ENCODE data around the gene LRP1B. TPM values are rescaled to one million over a fixed set of nuclear protein-coding genes. Genes with fewer than 3 reads are reported as not detected.

LRP1B gene
- total RNA-seq, 1 experiment from 2014 or later: 0.52 TPM

DNA sequence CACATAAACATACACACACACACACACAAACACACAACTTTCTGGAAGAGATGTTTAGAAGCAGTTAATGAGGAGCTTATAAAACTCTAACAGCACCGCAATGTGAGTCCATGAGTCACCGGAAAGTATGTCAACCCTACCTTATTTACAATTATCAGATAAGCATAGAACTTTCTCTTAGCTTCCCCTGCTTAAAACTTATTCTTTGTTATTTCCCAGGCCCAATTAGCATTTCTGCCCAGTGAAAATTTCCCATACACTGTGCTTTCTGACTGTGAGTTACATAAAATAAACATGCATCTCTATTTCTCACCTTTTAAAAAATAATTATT is 737.6 kb downstream of the LRP1B start:
- ChIA-PET CTCF (no interaction called here), POLR2A (interaction anchor here (0.6 kb wide), 2 partner anchors 12 to 30 kb away, joined by 3 read pairs; no protein-coding TSS in a partner anchor)
- H3K9me3 Mint-ChIP-seq: 0 out of 2 replicates have a peak, but pooled peaks cover 3% of the 10 kb centered on the region
- DNase-seq (ENCODE audit: low spot score) (no peak), ATAC-seq (no peak)
- H3K4me3 Mint-ChIP-seq: no peak overlapping the region
- H3K36me3 Mint-ChIP-seq: no peaks in the 10 kb centered on the region
- no peaks in the 10 kb centered on the region for H3K4me1 Mint-ChIP-seq
- TF ChIP-seq NFE2L1 (CRISPR knock-in tag; IDR thresholded peaks at IDR 0.05): no peak
- no peak overlapping the region for H3K27ac Mint-ChIP-seq
- H3K27me3 Mint-ChIP-seq (ENCODE audit: low read depth): no peaks in the 10 kb centered on the region

DNA sequence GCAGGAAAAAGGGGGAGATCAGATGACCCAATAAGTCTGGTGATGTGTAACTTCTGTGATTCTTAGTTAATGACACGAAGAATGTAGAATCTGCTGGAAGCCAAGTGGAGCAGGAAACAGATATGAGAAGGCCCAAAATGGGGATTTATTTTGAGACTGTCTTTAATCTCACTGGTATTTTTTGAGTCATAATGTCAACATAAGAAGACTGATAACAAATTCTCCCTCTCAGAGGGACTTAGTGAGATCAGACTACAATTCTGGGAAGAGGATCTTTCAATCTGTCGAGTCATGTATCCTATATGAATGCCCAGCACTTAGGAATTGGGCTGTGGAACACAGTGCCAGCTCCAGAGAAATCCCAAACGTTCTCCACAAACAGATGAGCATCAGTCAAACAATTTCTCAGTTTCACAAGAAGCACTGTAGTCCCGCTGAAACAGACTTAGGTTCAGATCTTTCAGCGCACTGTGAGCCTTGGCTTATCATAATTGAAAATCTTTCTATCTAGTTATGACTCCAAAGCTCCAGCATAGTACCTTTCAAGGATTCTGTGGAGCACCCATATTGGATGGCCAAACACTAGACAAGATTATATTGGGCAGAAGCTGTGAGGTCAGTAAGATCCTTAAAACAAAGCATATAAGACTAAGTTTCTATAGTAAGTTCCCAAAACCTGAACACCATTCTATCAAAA is 738.2 kb downstream of the LRP1B start:
- ChIA-PET CTCF (no interaction called here), POLR2A (interaction anchor here (0.6 kb wide), 2 partner anchors 11 to 30 kb away, joined by 3 read pairs; no protein-coding TSS in a partner anchor)
- no peak for ATAC-seq
- Mint-ChIP-seq H3K27ac (no peak overlapping the region), H3K36me3 (no peaks in the 10 kb centered on the region), H3K27me3 (ENCODE audit: low read depth) (no peaks in the 10 kb centered on the region), H3K4me3 (no peak overlapping the region), H3K9me3 (0 out of 2 replicates have a peak, but pooled peaks cover 3% of the 10 kb centered on the region), H3K4me1 (no peaks in the 10 kb centered on the region)
- TF ChIP-seq ZNF138 (CRISPR knock-in tag; conservative IDR thresholded peaks at IDR 0.05) (no peak), TEAD1 (CRISPR knock-in tag; IDR thresholded peaks at IDR 0.05) (no peak)
- TF ChIP-seq, protein P1, sequence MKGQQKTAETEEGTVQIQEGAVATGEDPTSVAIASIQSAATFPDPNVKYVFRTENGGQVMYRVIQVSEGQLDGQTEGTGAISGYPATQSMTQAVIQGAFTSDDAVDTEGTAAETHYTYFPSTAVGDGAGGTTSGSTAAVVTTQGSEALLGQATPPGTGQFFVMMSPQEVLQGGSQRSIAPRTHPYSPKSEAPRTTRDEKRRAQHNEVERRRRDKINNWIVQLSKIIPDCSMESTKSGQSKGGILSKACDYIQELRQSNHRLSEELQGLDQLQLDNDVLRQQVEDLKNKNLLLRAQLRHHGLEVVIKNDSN (CRISPR knock-in tag; IDR thresholded peaks at IDR 0.05): no peak
- no peak for DNase-seq (ENCODE audit: low spot score)

- Mint-ChIP-seq H3K27me3 (ENCODE audit: low read depth) (no peaks in the 10 kb centered on the region), H3K9me3 (0 out of 2 replicates have a peak, but pooled peaks cover 3% of the 10 kb centered on the region), H3K36me3 (no peaks in the 10 kb centered on the region), H3K4me3 (no peak overlapping the region), H3K4me1 (peaks cover 4% of the 10 kb centered on the region), H3K27ac (no peak overlapping the region)
- DNase-seq (ENCODE audit: low spot score) (no peak), ATAC-seq (no peak)
- TF ChIP-seq, protein P2, sequence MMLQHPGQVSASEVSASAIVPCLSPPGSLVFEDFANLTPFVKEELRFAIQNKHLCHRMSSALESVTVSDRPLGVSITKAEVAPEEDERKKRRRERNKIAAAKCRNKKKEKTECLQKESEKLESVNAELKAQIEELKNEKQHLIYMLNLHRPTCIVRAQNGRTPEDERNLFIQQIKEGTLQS (CRISPR knock-in tag; conservative IDR thresholded peaks at IDR 0.05): no peak
- ChIA-PET POLR2A (no interaction called here), CTCF (no interaction called here)
Observed at GRCh38 chr2:141386168-141386567, 744.6 kb downstream of the LRP1B start.

DNA sequence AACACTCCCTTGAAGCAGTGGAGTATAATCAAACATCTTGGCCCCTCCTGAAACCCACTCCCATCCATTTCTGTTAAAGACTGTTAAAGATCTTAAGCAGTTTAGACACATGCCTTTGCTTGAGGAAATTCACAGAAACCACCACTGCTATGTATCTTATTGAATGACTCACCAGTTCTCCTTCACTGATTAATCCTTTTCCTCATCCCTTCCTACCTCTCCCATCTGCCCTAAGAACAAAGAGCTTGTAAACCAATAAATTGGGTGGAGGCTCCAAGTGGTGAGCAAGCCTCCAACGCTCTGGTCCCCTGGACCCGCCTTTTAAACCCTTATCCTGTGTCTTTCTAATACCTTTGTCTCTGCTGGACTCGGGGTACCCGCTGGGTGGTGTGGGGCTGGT is 746.1 kb downstream of the LRP1B start:
- CTCF ChIA-PET: no interaction called here

More for the DNA sequence above, 746.1 kb downstream of the LRP1B start:
- DNase-seq (ENCODE audit: low spot score) (no peak), ATAC-seq (no peak)
- H3K9me3 Mint-ChIP-seq: 0 out of 2 replicates have a peak, but pooled peaks cover 3% of the 10 kb centered on the region
- H3K36me3 Mint-ChIP-seq: no peaks in the 10 kb centered on the region
- no peak overlapping the region for H3K4me3 Mint-ChIP-seq
- no peaks in the 10 kb centered on the region for H3K27me3 Mint-ChIP-seq (ENCODE audit: low read depth)
- H3K27ac Mint-ChIP-seq: no peak overlapping the region
- POLR2A ChIA-PET: interaction anchor here (0.5 to 0.6 kb wide), 2 partner anchors 226 to 1584 kb away, joined by 3 read pairs; no protein-coding TSS in a partner anchor
- peaks cover 8% of the 10 kb centered on the region for H3K4me1 Mint-ChIP-seq
- TF ChIP-seq JUN (CRISPR knock-in tag; IDR thresholded peaks at IDR 0.05) (no peak), AFF4 (CRISPR knock-in tag; IDR thresholded peaks at IDR 0.05; ENCODE audit: borderline replicate concordance) (no peak), KAT7 (CRISPR knock-in tag; IDR thresholded peaks at IDR 0.05; ENCODE audit: borderline replicate concordance) (no peak), TCF7 (CRISPR knock-in tag; IDR thresholded peaks at IDR 0.05; ENCODE audit: low read depth) (no peak)
- TF ChIP-seq, protein P3, sequence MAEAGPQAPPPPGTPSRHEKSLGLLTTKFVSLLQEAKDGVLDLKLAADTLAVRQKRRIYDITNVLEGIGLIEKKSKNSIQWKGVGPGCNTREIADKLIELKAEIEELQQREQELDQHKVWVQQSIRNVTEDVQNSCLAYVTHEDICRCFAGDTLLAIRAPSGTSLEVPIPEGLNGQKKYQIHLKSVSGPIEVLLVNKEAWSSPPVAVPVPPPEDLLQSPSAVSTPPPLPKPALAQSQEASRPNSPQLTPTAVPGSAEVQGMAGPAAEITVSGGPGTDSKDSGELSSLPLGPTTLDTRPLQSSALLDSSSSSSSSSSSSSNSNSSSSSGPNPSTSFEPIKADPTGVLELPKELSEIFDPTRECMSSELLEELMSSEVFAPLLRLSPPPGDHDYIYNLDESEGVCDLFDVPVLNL (CRISPR knock-in tag; IDR thresholded peaks at IDR 0.05; ENCODE audit: borderline replicate concordance, low read depth): no peak

Measured in WTC11 (cell line).